Measurements from ENCODE around the gene WBP2. TPM values are rescaled to one million over a fixed set of nuclear protein-coding genes. Genes with fewer than 3 reads are reported as not detected.
"Not testable (repeated sequence)": the region's sequence is repeated elsewhere in the genome, so short reads cannot be mapped to it uniquely, and the experiment has no call there.

Gene WBP2
- polyA plus RNA-seq, 6 donors from 2014 or later, result 73.4 to 134 (median 87.6) TPM

DNA sequence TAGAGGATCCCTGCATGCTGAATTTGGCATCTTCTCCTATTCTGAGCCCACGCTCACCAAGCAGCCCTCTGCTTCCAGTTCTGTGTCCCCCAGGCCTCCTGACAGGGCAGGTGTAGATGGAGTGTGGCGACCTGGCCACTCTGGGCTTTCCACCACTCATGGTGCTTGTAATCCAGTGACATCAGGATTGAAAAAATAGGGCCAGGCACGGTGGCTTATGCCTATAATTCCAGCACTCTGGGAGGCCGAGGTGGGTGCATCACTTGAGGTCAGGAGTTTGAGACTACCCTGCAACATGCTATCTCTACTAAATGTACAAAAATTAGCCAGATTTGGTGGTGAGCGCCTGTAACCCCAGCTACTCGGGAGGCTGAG is 41.1 kb downstream of the WBP2 start:
- H3K4me3 Mint-ChIP-seq, result no peak overlapping the region
- H3K27me3 Mint-ChIP-seq, result no peaks in the 10 kb centered on the region
- H3K36me3 Mint-ChIP-seq, result peaks cover 0 to 8% of the 10 kb centered on the region in 2 donors
- H3K4me1 Mint-ChIP-seq, result peaks cover 0 to 5% (median 4%) of the 10 kb centered on the region in 3 donors
- DNase-seq (no peak), ATAC-seq (ENCODE audit: low read depth in 2 of 2) (no peak)
- H3K27ac Mint-ChIP-seq, result peak overlapping the region in 1 of 6 donors; percentile 48
- H3K9me3 Mint-ChIP-seq, result no peaks in the 10 kb centered on the region

DNA sequence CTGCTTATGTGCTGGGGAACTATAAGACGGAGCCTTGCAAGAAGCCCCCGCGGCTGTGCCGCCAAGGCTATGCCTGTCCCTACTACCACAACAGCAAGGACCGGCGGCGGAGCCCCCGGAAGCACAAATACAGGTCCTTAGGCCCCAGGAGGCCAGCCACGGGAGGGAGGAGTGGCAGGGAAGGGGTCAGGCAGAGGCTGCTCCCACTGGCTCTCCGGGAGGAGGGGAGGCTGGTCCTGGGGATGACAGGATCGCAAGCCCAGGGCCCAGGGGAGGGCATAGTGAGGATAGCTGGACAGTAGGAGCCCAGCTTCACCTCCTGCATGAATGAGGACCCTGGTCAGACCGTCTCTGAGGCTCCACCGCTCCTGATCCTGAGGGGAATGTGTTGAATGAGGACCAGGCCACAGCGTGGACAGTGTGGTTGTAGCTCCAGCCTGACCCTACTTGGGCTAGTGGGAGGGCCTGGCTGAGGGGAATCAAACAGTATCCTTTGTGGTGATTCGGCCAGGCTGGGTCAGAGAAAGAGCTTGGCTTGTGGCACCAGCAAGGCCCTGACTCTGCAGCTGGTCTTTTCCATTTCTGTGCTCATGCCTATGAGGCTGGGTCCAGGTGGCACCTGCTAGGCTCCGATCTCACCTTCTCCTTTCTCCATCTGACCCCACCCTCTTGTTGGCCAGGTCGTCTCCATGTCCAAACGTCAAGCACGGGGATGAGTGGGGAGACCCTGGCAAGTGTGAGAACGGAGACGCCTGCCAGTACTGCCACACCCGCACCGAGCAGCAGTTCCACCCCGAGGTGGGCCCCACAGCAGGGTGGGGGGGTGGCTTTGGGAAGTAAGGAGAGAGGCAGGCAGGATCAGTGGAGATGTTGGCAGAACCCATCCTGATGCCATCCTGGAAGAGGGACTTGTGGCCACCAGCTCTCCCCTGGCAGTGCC is 41.8 kb downstream of the WBP2 start:
- peaks cover 1 to 8% (median 4%) of the 10 kb centered on the region in 3 donors for H3K4me1 Mint-ChIP-seq
- no peaks in the 10 kb centered on the region for H3K27me3 Mint-ChIP-seq
- no peaks in the 10 kb centered on the region for H3K9me3 Mint-ChIP-seq
- no peak overlapping the region for H3K27ac Mint-ChIP-seq
- peaks cover 0 to 2% of the 10 kb centered on the region in 2 donors for H3K36me3 Mint-ChIP-seq
- no peak overlapping the region for H3K4me3 Mint-ChIP-seq
- no peak for DNase-seq
- no peak for ATAC-seq (ENCODE audit: low read depth in 2 of 2)

DNA sequence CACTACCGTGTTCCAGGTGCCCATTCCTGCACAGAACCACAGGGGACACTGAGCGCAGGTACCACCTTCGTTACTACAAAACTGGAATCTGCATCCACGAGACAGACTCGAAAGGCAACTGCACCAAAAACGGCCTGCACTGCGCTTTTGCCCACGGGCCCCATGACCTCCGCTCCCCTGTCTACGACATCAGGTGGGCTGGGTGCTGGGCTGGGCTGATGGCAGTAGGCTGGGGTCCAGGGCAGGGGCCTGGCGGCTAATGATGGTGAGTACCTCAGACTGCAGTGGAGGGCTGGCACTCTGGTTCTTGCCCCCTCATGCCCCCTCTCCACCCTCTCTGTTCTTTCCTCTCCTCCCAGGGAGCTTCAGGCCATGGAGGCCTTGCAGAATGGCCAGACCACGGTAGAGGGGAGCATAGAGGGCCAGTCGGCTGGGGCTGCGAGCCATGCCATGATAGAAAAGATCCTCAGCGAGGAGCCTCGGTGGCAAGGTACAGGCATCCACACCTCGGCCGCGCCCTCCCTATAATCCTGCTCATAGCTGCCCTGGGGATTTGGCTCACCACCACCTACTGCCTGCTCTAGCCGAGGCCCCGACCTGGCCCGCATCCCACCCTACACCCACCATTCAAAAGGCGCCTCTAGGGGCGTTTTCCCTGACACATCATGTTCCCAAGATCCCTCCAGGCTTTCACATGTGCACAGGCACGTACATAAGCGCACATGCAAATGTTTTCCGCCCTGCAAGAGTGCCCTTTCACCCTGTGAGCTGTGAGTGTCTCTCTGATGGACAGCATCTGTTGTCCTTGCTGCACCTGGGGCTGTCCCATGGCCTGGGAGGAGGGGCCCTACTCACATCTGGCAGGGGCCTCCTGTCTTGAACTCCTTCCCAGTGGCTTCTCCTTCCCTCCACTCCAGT is 42.8 kb downstream of the WBP2 start:
- Mint-ChIP-seq H3K4me3 (no peak overlapping the region), H3K9me3 (no peaks in the 10 kb centered on the region), H3K36me3 (no peaks in the 10 kb centered on the region), H3K4me1 (peaks cover 5 to 14% (median 6%) of the 10 kb centered on the region in 3 donors), H3K27ac (no peak overlapping the region), H3K27me3 (no peaks in the 10 kb centered on the region)
- no peak for ATAC-seq (ENCODE audit: low read depth in 2 of 2)
- DNase-seq, result no peak

DNA sequence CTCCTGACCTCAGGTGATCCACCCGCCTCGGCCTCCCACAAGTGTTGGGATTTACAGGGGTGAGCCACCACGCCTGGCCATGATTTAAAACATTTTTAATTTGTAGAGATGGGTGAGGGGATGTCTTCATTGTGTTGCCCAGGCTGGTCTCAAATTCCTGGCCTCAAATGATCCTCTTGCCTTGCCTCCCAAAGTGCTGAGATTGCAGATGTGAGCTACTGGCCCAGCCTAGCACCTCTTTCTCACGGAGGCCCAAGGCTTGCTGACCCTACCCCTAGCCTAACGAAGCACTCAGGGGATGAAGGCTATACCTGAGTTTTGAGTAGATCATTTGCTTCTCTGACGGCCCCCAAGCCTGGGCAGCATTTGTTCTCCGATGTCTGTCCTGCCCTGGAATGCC is 44.0 kb downstream of the WBP2 start:
- Mint-ChIP-seq H3K27me3 (no peaks in the 10 kb centered on the region), H3K9me3 (no peaks in the 10 kb centered on the region), H3K36me3 (no peaks in the 10 kb centered on the region), H3K4me1 (peaks cover 5 to 14% (median 6%) of the 10 kb centered on the region in 3 donors), H3K4me3 (no peak overlapping the region), H3K27ac (no peak overlapping the region)
- no peak for DNase-seq
- ATAC-seq (ENCODE audit: low read depth in 2 of 2), result no peak

DNA sequence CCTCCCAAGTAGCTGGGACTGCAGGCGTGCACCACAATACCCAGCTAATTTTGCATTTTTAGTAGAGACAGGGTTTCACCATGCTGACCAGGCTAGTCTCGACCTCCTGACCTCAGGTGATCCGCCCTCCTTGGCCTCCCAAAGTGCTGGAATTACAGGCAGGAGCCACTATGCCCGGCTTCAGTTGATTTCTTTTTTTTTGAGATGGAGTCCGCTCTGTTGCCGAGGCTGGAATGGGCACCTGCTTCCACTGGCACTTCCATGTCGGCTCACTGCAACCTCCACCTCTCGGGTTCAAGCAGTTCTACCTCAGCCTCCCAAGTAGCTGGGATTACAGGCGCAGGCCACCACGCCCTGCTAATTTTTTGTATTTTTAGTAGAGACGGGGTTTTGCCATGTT is 44.4 kb downstream of the WBP2 start:
- H3K4me1 Mint-ChIP-seq, result peaks cover 5 to 14% (median 6%) of the 10 kb centered on the region in 3 donors
- not testable (repeated sequence) for H3K27me3 Mint-ChIP-seq; H3K9me3 Mint-ChIP-seq; DNase-seq; H3K36me3 Mint-ChIP-seq; H3K27ac Mint-ChIP-seq; ATAC-seq (ENCODE audit: low read depth in 2 of 2); H3K4me3 Mint-ChIP-seq

DNA sequence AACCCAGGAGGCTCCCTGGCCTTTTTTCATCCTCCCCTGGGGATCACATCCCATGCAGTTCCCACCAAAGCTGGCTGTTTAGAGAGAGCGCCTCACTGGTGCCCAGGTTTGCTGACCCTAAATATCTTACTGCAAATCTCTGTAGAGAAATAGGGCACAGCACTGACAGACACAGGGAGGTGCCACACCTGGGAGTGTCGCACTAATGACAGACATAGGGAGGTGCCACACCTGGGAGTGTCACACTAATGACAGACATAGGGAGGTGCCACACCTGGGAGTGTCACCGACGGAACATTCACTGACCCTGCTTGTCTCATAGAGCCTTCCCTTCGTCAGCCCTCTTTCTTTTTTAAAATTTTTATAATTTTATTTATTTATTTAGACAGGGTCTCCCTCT is 44.9 kb downstream of the WBP2 start:
- no peak overlapping the region for H3K27ac Mint-ChIP-seq

DNA sequence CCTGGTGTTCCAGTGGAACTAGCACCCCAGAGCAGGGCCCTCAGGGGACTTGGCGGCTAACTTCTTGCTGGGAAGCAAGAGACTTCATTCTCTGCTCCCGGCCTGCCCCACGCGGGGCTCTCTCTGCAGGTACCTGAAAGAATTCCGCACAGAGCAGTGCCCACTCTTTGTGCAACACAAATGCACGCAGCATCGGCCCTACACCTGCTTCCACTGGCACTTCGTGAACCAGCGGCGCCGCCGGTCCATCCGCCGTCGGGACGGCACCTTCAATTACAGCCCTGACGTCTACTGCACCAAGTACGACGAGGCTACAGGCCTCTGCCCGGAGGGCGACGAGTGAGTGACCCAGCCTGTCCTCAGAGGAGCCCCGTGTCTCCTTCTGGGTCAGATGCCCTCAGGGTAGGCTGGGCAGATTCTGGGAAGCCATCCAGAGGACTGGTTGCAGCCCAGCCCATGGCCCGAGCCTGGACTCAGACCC is 45.5 kb downstream of the WBP2 start:
- no peak overlapping the region for H3K4me3 Mint-ChIP-seq

More for the DNA sequence above, 44.9 kb downstream of the WBP2 start:
- Mint-ChIP-seq H3K4me3 (no peak overlapping the region), H3K36me3 (no peaks in the 10 kb centered on the region), H3K27me3 (no peaks in the 10 kb centered on the region), H3K9me3 (no peaks in the 10 kb centered on the region), H3K4me1 (peaks cover 5 to 14% (median 6%) of the 10 kb centered on the region in 3 donors)
- DNase-seq (no peak), ATAC-seq (ENCODE audit: low read depth in 2 of 2) (no peak)

DNA sequence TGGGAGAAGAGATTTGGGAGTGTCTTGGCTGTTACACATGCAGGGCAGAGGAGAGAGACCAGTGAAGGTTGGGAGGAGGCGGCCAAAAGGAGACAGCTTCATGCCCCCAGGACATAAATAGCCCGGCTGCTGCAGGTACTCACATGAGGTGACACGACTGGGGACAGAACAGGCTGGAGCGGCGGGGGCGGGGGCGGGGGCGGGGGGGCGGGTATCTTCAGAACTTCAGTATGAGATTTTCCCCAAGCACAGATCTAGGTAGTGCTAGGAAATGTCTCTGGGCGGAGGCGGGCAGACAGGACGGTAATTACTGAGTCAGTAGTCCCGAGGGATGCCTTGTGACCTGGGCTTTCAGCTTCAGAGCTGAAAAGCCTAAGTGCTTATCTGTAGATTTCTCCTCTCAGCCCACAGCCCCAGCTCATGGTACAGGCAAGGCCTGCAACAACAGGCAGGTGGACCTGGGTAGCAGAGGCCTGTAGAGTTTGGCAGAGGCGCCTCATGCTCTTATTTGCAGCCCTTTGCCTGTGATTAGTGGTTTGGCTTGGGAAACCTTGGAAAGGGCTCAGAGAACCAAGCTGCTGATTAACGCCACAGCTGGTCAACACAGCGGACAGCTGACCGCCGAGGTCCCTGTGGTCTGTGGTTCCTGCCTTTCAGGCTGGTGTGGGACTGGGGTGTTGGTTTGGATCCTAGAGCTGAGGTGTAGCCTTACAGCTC is 46.1 kb downstream of the WBP2 start:
- DNase-seq (no peak), ATAC-seq (ENCODE audit: low read depth in 2 of 2) (peak in 1 of 2 donors; percentile 47)
- no peaks in the 10 kb centered on the region for H3K9me3 Mint-ChIP-seq
- peaks cover 7 to 14% (median 9%) of the 10 kb centered on the region in 3 donors for H3K4me1 Mint-ChIP-seq
- H3K4me3 Mint-ChIP-seq, result no peak overlapping the region
- H3K36me3 Mint-ChIP-seq, result no peaks in the 10 kb centered on the region
- no peaks in the 10 kb centered on the region for H3K27me3 Mint-ChIP-seq
- H3K27ac Mint-ChIP-seq, result peak overlapping the region in 3 of 6 donors; percentile 42 to 88 (median 65)

More for the DNA sequence above, 45.5 kb downstream of the WBP2 start:
- Mint-ChIP-seq H3K27ac (no peak overlapping the region), H3K4me1 (peaks cover 5 to 14% (median 6%) of the 10 kb centered on the region in 3 donors), H3K9me3 (no peaks in the 10 kb centered on the region), H3K36me3 (no peaks in the 10 kb centered on the region), H3K27me3 (no peaks in the 10 kb centered on the region)
- ATAC-seq (ENCODE audit: low read depth in 2 of 2), result no peak
- no peak for DNase-seq

DNA sequence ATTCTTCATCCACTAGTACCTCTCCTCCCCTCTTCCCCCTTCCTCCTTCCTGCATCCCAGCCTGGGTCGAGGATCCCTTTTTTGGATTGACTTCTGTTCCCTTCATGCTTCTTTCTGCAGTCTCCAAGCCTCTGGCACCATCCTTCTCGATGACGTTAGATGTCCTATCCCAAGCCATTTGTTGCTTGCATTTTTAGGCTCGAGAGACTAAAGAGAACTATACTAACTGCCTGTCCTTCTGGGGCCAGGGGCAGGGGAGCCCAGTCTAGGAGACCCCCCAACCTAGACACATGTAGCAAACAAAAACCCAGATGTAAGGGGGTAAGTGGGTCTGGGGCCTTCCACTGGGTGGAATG is 46.6 kb downstream of the WBP2 start:
- Mint-ChIP-seq H3K4me3 (no peak overlapping the region), H3K27me3 (no peaks in the 10 kb centered on the region)

DNA sequence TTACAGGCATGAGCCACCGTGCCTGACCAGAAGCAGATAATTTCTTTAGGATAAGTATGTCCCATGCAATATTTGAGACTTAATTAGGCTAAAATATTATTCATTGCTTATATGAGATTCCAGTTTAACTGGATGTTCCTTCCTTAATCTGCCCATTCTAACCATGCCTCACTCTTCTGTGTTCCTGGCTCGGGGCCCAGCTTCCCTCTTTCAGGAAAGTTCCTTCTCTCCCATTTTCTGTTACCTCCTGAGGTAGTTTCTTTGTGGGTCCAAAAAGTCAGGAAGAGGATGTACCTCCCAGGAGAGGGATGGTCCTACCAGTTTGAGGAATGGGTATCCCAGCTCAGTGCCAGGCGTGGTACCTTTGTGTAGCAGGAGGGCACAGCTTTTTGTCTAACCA is 47.3 kb downstream of the WBP2 start:
- ATAC-seq (ENCODE audit: low read depth in 2 of 2), result no peak

More for the DNA sequence above, 46.6 kb downstream of the WBP2 start:
- Mint-ChIP-seq H3K4me1 (peaks cover 13 to 14% (median 14%) of the 10 kb centered on the region in 3 donors), H3K9me3 (no peaks in the 10 kb centered on the region), H3K27ac (peak overlapping the region in 4 of 6 donors; percentile 42 to 96 (median 76)), H3K36me3 (no peaks in the 10 kb centered on the region)
- ATAC-seq (ENCODE audit: low read depth in 2 of 2), result no peak
- DNase-seq, result no peak

DNA sequence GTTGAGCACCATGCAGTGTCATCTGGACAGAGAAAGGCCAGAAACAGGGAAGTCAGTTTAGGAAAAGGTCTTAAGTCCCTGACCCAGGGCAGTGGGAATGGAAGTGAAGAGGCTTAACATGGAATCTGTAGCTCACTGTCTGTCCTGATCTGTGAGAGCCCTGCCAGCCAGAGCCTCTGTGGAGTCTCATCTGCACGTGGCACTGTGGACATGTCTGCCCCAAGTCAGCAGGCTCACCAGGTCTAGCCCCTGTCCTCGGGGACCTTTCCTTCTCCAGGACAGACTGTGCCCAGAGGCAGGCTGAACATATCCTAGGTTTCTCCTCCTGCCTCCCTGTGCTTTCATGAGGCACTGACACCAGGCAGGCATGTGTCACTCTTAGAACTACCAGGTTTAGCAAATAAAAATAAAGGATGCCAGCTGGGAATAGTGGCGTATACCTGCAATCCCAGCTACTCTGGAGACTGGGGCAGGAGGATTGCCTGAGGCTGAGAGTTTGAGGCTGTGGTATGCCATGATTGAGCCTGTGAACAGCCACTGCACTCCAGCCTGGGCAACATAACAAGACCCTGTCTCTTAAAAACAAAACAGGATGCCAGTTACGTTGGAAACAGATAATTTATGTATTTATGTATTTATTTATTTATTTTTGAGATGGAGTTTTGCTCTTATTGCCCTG is 48.2 kb downstream of the WBP2 start:
- no peaks in the 10 kb centered on the region for H3K27me3 Mint-ChIP-seq
- DNase-seq (no peak), ATAC-seq (ENCODE audit: low read depth in 2 of 2) (no peak)
- peaks cover 14 to 17% (median 16%) of the 10 kb centered on the region in 3 donors for H3K4me1 Mint-ChIP-seq
- H3K36me3 Mint-ChIP-seq, result no peaks in the 10 kb centered on the region
- peak overlapping the region in 1 of 6 donors; percentile 70 for H3K27ac Mint-ChIP-seq
- H3K9me3 Mint-ChIP-seq, result no peaks in the 10 kb centered on the region
- no peak overlapping the region for H3K4me3 Mint-ChIP-seq

More for the DNA sequence above, 47.3 kb downstream of the WBP2 start:
- no peak for DNase-seq
- Mint-ChIP-seq H3K27me3 (no peaks in the 10 kb centered on the region), H3K9me3 (no peaks in the 10 kb centered on the region), H3K27ac (peak overlapping the region in 1 of 6 donors; percentile 16), H3K36me3 (no peaks in the 10 kb centered on the region), H3K4me3 (no peak overlapping the region), H3K4me1 (peaks cover 14 to 17% (median 16%) of the 10 kb centered on the region in 3 donors)

DNA sequence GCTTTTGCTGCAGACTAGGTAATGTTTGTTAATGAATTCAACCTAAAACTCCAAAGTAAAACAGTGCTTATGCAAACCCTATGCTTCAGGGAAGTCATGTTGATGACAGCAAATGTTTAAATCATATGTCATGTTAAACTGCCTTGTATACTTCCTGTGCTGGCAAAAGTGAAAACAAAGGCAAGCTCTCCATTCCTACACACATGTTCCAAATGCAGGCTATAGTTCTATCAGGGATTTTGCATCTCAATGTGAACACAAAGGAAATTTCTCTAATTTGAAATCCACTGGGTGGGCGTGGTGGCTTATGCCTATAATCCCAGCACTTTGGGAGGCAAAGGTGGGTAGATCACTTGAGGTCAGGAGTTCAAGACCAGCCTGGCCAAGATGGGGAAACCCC is 51.3 kb downstream of the WBP2 start:
- ATAC-seq (ENCODE audit: low read depth in 2 of 2) (no peak), DNase-seq (no peak)
- H3K9me3 Mint-ChIP-seq, result no peaks in the 10 kb centered on the region
- peaks cover 0 to 6% of the 10 kb centered on the region in 2 donors for H3K36me3 Mint-ChIP-seq
- H3K4me1 Mint-ChIP-seq, result peaks cover 17 to 21% (median 20%) of the 10 kb centered on the region in 3 donors
- no peak overlapping the region for H3K4me3 Mint-ChIP-seq
- no peaks in the 10 kb centered on the region for H3K27me3 Mint-ChIP-seq
- no peak overlapping the region for H3K27ac Mint-ChIP-seq

All from naive B cell (primary cell).